CD4-positive, alpha-beta T cell treated with Interleukin-15 for 1 hour (primary cell): ENCODE data around the gene PEX3.
"Not testable (repeated sequence)": the region's sequence is repeated elsewhere in the genome, so short reads cannot be mapped to it uniquely, and the experiment has no call there.

Experiments used
- DNase-seq: peaks from one replicate; pipeline ENCODE4 v3.0.0-alpha.2; 2020

The PEX3 gene

DNA sequence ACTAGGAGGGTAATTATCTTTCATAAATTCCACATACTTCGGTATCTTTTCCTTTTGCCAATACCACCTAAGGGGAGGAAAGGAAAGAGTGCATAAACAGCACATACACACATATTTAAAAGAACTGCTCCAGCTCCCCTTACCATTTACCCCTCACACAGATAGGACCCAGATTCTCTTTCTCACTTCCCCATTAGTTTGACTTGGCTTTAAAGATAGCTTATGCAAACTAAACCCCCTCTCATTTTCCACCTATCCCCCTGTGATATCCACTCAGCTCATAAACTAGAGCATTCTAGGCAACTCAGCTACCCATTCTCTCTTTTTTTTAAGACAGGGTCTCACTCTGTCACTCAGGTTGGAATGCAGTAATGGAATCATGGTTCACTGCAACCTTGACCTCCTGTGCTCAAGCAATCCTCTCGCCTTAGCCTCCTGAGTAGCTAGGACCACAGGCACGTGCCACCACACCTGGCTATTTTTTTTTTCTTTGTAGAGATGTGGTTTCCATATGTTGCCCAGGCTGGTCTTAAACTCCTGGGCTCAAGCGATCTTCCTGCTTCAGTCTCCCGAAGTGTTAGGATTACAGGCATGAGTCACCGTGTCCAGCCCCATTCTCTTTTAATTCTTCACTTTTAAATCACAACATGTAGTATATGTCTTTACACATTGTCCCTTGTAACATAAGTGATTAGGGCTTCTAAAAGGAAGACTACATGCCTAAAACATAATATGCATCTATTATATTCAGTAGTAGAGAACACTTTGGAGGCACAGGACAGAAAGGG is 56.9 kb downstream of the PEX3 start:
- no peak for DNase-seq

GRCh38 chr6:143510326-143510725 is 59.7 kb downstream of the PEX3 start:
- not testable (repeated sequence) for DNase-seq

DNA sequence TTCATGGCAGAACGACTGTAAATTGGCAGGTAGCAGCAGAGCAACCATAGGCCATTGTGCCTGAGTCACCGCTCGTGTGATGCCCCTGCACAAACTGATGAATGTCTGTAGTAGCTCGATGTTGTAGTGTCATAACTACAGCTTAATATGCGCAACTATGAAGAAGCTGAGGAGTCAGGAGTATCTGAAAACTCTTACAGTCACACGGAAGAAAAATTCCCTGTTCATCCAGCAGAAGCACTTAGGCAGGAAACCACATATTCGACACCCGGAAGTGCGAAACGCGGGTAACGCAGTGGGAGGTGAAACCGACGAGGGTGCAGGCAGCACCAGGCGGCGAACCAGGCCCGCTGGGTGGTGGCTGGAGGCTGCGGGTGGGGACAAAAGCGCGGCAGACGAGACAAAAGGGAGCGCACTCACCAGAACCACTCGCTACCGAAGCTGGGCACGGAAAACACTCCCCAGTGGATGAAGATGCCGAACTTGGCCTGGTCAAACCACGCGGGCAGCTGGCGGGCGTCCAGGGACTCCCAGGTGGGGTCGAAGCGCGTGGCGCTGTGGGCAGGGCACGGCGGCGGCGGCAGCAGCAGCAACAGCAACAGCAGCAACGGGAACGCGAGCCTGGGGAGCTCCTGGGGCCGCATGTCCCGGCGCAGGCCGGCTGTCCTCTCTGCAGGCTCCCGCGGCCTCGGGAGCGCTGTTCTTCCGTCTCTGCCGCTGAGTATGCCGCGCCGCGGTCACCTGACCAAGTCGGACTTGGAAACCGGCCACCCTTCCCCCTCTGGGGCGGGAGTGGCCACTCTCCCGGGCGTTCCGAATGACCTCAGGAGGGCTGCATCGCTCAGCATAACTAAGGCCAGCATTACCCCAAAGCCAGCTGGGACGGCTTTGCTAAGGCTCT is 60.6 kb downstream of the PEX3 start, which contains the start of gene FUCA2:
Gene FUCA2 (minus strand): TSS at position 730 of the 901 bp plus-strand sequence. CDS start 86 bp downstream, at position 644.
- DNase-seq, result peak; percentile 64

- peak; percentile 41 for DNase-seq
Measured at GRCh38 chr6:143513410-143513809, 62.8 kb downstream of the PEX3 start.

DNA sequence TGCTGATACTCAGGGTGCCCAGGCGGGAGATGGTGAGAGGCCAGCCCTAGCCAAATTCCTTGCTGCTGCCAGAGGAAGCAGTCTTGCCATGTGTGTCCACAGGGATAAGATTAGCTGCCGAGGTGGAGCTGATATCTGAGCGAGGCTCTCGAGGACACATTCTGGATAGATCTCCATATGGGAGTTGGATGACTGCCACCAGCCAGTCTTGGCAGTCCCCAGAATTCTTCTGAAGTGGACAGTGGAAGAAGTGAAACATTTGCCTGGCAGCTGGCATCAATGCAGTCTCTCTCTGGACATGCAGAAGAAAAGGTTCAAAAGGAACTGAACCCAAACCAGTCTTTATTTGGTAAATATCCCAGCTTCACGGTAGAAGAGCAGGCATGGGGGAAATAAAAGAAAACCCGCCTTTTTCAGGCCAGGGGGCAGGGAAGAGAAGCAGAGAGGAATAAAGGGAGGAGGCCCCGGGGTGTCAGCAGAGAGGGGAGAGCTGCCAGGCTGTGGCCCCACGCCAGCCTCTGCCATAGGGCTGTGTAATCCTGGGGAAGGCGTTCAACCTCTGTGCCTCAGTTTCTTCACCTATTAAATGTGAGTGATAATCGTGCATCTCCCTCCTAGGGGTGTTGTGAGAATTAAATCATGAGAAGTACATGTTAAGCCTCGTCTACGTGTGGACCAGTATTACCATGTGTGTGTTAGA is 64.6 kb downstream of the PEX3 start:
- no peak for DNase-seq

GRCh38 chr6:143515766-143516355 is 65.3 kb downstream of the PEX3 start:
- no peak for DNase-seq

DNA sequence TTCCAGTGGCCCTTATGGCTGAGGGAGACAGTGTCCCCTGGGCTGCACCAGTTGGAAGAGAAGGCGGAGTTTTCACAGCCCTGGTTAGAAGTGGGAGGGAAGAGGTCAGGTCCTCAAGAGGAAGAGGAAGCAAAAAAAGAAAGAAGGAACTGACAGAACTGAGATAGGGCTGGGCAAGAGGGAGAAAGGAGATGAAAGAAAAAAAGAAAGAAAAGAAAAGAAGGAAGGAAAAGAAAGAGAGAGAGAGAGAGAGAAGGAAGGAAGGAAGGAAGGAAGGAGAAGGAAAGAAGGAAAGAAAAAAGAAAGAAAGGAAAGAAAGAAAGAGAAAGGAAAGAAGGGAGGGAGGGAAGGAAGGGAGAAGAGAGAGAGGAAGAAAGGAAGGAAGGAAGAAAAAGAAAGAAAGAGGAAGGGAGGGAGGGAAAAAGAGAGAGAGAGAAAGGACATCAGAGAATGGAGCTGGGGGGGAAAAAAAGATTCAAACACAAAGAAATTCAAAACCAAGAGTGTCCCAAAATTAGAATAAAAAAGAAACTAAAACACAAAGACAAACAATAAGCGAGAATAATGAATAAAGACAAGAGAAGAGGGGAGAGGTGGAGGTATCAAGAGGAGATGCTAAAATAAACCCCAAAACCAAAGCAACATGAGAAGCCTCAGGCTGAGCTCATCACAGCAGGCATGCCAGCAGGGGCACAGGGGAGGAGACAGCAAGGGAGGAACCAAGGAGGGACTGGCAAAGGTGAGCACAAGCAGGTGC is 66.3 kb downstream of the PEX3 start:
- no peak for DNase-seq

- no peak for DNase-seq
Measured at GRCh38 chr6:143517447-143517773, 66.8 kb downstream of the PEX3 start.

- DNase-seq, result no peak
Measured at GRCh38 chr6:143522039-143522600, 71.5 kb downstream of the PEX3 start.

GRCh38 chr6:143525356-143525755 is 74.8 kb downstream of the PEX3 start:
- no peak for DNase-seq

DNA sequence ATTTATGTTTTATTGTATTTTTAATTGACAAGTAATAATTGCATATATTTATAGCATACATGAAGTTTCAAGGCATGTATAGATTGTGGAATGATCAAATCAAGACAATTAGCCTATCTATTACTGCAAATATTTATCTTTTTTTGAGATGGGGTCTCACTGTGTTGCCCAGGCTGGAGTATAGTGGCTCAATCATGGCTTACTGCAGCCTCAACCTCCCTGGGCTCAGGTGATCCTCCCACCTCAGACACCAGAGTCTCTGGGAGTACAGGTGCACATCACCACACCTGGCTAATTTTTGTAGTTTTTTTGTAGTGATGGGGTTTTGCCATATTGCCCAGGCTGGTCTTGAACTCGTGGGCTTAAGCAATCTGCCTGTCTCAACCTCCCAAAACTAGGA is 77.1 kb downstream of the PEX3 start:
- DNase-seq, result no peak

- no peak for DNase-seq
Measured at GRCh38 chr6:143528164-143528811, 77.7 kb downstream of the PEX3 start.

DNA sequence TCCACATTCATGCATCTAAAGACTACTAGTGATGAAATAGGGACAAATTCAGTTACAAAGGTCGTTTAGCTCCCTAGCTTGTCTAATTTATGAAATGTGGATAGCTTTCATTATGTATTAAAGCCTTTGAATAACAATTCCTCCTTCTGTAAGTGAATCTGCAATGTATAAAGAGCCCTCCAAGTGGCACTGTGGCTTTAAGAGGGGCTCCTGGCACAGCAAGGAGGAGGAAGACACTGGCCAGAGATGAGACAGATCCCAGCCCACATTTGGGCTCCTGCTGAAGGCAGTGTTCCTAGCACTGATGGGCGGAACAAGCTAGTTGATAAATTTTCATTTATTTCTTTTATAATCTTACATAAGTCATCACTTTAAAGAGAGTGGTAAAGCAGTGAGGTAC is 78.5 kb downstream of the PEX3 start:
- no peak for DNase-seq

- DNase-seq, result no peak
Measured at GRCh38 chr6:143531720-143532499, 81.3 kb downstream of the PEX3 start.

- DNase-seq, result no peak
Measured at GRCh38 chr6:143535189-143535614, 84.6 kb downstream of the PEX3 start.

GRCh38 chr6:143536461-143536865 is 85.9 kb downstream of the PEX3 start:
- DNase-seq, result peak; percentile 31

DNA sequence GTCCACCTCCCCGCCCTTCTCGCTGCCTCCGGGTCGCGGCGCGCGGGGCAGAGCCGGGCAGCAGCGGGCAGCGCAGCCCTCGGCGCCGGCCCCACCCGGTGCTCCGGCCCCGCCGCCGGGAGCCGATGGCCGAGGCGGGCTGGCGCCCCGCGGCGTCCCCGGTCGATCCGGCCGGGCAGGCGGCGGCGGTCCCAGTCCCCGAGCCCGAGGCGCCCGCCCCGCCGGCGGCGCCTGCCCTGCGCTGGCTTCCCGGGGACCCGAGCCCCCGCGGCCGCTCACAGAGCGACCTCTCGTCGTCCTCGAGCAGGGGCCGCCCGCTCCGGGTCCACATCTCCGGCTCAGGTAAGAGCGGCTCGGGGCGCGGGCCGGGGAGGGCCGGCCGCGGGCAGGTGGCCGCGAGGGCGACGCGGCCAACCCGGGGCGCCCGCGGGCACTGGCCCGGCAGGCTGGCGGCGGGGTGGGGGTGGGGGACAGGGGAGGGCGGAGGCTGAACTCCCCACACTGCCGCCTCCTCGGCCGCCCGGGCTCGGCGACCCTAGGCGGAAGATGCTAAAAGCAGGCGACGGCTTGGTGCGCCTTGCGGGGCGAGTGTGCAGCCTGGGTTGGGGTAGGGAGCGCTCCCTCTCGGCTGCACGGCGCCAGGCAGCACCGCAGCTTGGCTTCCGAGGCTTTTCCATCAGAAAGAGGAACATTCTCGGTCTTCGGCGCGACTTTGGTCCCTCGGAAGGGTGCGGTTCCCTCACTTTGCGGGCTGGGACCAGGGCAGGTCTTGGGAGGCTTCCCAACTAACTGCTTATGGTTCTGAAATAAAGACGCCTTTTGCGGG is 86.5 kb downstream of the PEX3 start:
- peak; percentile 68 for DNase-seq

DNA sequence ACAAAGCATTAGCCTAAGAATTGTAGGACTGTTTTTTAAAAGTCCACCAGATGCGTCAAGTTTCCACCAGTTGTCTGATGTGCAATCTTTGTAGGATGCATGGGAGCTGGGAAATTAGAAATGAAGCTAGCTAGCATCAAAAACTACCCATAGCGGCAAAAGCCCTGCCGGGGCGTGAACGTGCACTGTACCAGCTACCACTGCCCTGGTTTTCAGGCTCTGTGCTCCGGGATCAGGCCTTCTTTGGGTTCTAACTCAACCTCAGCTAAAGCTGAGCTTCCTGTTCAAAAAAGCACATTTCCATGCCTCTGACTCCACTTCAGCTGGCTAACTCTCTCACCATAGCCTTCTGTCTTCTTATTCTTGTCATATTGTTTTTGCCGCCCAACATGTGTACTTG is 87.8 kb downstream of the PEX3 start:
- DNase-seq, result no peak

GRCh38 chr6:143539106-143539505 is 88.5 kb downstream of the PEX3 start:
- no peak for DNase-seq

- DNase-seq, result no peak
Measured at GRCh38 chr6:143539734-143540133, 89.1 kb downstream of the PEX3 start.
